ENCODE measurements around the gene ELMOD3.

ELMOD3 gene

DNA sequence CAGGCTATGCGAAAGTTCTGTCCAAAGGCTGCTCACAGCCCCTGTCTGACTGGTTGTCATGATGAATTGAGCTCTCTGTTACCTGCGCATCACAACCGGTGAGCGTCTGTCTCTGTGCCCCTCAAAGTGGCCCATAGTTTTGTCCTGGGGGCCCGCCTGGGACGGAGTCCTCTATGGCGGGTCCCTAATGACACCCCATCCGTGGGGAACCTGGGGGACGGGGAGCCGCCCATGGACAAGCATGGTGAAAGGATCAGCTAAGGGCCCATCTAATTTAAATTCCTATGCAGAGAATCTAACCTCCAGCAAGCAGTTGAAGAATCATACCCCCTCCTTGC is 473 bp downstream of the ELMOD3 start:
- peaks cover 36 to 56% of the 10 kb centered on the region in 2 experiments for H3K36me3 ChIP-seq (ENCODE audit: control insufficient read depth in 2 of 2, insufficient read depth in 1 of 2, low read length in 2 of 2)
- ChIA-PET CTCF (interaction anchor here (0.5 to 1.3 kb wide), 3 partner anchors 183 to 477 kb away, joined by 3 to 6 read pairs (median 3); no protein-coding TSS in a partner anchor), POLR2A (interaction anchor here (0.6 to 3.0 kb wide), 19 partner anchors 9 to 384 kb away, joined by 3 to 28 read pairs (median 6); partner anchors contain the start of genes C2orf68, KCMF1, MAT2A and RNF181)
- peak overlapping the region; percentile 56 for H3K27ac ChIP-seq (ENCODE audit: extremely low read depth, low read depth, low read length)
- no peaks in the 10 kb centered on the region; the same call in 1 of the 2 replicates for H3K4me1 ChIP-seq (ENCODE audit: control insufficient read depth, insufficient read depth, low read length)
- H3K9me3 ChIP-seq (ENCODE audit: control insufficient read depth, insufficient read depth, low read depth, low read length), result no peaks in the 10 kb centered on the region
- peak overlapping the region; percentile 75 for H3K4me3 ChIP-seq (ENCODE audit: low read depth, low read length)
- TF ChIP-seq, protein P1, sequence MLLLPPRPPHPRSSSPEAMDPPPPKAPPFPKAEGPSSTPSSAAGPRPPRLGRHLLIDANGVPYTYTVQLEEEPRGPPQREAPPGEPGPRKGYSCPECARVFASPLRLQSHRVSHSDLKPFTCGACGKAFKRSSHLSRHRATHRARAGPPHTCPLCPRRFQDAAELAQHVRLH (tag by site-specific recombination; IDR thresholded peaks at IDR 0.05), result no peak
- TF ChIP-seq ZNF335 (tag by site-specific recombination; conservative IDR thresholded peaks at IDR 0.05), result 0 out of 2 replicates have a peak, but pooled peaks have one; percentile 10

DNA sequence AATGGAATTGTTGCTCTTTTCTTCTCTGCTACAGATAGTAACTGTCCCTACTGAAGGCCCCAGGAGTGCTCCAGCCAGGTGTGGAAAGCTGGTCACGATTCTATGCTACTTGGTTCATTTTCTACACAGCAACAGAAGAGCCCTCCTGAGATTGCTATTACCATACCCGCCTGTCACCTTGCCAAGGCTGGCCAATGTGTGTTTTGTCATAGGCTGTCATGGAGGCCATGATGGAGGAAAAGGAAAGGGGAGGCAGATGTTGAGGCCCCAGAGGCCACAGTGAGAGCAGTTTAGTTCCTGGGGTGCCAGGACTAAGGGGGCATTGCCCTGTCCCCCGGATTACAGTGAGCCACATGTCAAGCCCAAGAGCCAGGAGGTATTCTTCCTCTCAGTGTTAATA is 952 bp downstream of the ELMOD3 start:
- Histone ChIP-seq H3K36me3 (ENCODE audit: control insufficient read depth in 2 of 2, insufficient read depth in 1 of 2, low read length in 2 of 2) (peaks cover 38 to 51% of the 10 kb centered on the region in 2 experiments), H3K4me3 (ENCODE audit: low read depth, low read length) (no peak overlapping the region), H3K9me3 (ENCODE audit: control insufficient read depth, insufficient read depth, low read depth, low read length) (no peaks in the 10 kb centered on the region), H3K27ac (ENCODE audit: extremely low read depth, low read depth, low read length) (no peak overlapping the region), H3K4me1 (ENCODE audit: control insufficient read depth, insufficient read depth, low read length) (no peaks in the 10 kb centered on the region; the same call in 1 of the 2 replicates)
- TF ChIP-seq, protein P2, sequence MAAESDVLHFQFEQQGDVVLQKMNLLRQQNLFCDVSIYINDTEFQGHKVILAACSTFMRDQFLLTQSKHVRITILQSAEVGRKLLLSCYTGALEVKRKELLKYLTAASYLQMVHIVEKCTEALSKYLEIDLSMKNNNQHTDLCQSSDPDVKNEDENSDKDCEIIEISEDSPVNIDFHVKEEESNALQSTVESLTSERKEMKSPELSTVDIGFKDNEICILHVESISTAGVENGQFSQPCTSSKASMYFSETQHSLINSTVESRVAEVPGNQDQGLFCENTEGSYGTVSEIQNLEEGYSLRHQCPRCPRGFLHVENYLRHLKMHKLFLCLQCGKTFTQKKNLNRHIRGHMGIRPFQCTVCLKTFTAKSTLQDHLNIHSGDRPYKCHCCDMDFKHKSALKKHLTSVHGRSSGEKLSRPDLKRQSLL (tag by site-specific recombination; IDR thresholded peaks at IDR 0.05), result no peak
- TF ChIP-seq ZNF175 (tag by site-specific recombination; IDR thresholded peaks at IDR 0.05), result no peak
- TF ChIP-seq, protein P3, sequence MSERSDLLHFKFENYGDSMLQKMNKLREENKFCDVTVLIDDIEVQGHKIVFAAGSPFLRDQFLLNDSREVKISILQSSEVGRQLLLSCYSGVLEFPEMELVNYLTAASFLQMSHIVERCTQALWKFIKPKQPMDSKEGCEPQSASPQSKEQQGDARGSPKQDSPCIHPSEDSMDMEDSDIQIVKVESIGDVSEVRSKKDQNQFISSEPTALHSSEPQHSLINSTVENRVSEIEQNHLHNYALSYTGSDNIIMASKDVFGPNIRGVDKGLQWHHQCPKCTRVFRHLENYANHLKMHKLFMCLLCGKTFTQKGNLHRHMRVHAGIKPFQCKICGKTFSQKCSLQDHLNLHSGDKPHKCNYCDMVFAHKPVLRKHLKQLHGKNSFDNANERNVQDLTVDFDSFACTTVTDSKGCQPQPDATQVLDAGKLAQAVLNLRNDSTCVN (tag by site-specific recombination; optimal IDR thresholded peaks at IDR 0.05), result no peak
- TF ChIP-seq, protein P4, sequence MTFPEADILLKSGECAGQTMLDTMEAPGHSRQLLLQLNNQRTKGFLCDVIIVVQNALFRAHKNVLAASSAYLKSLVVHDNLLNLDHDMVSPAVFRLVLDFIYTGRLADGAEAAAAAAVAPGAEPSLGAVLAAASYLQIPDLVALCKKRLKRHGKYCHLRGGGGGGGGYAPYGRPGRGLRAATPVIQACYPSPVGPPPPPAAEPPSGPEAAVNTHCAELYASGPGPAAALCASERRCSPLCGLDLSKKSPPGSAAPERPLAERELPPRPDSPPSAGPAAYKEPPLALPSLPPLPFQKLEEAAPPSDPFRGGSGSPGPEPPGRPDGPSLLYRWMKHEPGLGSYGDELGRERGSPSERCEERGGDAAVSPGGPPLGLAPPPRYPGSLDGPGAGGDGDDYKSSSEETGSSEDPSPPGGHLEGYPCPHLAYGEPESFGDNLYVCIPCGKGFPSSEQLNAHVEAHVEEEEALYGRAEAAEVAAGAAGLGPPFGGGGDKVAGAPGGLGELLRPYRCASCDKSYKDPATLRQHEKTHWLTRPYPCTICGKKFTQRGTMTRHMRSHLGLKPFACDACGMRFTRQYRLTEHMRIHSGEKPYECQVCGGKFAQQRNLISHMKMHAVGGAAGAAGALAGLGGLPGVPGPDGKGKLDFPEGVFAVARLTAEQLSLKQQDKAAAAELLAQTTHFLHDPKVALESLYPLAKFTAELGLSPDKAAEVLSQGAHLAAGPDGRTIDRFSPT (tag by site-specific recombination; IDR thresholded peaks at IDR 0.05), result no peak
- TF ChIP-seq ZBTB7A (tag by site-specific recombination; IDR thresholded peaks at IDR 0.05; ENCODE audit: low read depth), result no peak
- TF ChIP-seq, protein P5, sequence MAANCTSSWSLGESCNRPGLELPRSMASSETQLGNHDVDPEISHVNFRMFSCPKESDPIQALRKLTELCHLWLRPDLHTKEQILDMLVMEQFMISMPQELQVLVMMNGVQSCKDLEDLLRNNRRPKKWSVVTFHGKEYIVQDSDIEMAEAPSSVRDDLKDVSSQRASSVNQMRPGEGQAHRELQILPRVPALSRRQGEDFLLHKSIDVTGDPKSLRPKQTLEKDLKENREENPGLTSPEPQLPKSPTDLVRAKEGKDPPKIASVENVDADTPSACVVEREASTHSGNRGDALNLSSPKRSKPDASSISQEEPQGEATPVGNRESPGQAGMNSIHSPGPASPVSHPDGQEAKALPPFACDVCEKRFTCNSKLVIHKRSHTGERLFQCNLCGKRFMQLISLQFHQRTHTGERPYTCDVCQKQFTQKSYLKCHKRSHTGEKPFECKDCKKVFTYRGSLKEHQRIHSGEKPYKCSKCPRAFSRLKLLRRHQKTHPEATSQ (tag by site-specific recombination; IDR thresholded peaks at IDR 0.05), result no peak
- no peak for TF ChIP-seq ZNF560 (tag by site-specific recombination; IDR thresholded peaks at IDR 0.05; ENCODE audit: borderline replicate concordance)
- TF ChIP-seq GFI1B (tag by site-specific recombination; IDR thresholded peaks at IDR 0.05), result no peak
- no peak for TF ChIP-seq YY1 (tag by site-specific recombination; IDR thresholded peaks at IDR 0.05)
- TF ChIP-seq ZNF248 (tag by site-specific recombination; IDR thresholded peaks at IDR 0.05), result no peak
- TF ChIP-seq, protein P6, sequence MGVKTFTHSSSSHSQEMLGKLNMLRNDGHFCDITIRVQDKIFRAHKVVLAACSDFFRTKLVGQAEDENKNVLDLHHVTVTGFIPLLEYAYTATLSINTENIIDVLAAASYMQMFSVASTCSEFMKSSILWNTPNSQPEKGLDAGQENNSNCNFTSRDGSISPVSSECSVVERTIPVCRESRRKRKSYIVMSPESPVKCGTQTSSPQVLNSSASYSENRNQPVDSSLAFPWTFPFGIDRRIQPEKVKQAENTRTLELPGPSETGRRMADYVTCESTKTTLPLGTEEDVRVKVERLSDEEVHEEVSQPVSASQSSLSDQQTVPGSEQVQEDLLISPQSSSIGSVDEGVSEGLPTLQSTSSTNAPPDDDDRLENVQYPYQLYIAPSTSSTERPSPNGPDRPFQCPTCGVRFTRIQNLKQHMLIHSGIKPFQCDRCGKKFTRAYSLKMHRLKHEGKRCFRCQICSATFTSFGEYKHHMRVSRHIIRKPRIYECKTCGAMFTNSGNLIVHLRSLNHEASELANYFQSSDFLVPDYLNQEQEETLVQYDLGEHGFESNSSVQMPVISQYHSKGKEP (tag by site-specific recombination; IDR thresholded peaks at IDR 0.05), result no peak
- TF ChIP-seq ZNF658 (tag by site-specific recombination; IDR thresholded peaks at IDR 0.05), result no peak
- ChIA-PET CTCF (interaction anchor here (0.5 to 1.0 kb wide), 2 partner anchors 16 to 183 kb away, joined by 3 read pairs; no protein-coding TSS in a partner anchor), POLR2A (interaction anchor here (1.0 to 3.0 kb wide), 6 partner anchors 10 to 196 kb away, joined by 3 to 28 read pairs (median 12); partner anchors contain the start of genes MAT2A and TGOLN2)

Measured in HEK293 (cell line).